HepG2 (cell line): ENCODE results near the gene TROAP. TPM values are rescaled to one million over a fixed set of nuclear protein-coding genes. Genes with fewer than 3 reads are reported as not detected.

Experiments
- ASH2L ChIP-seq: fragments of 300-600, 200-600 bp; sonication (generic); IDR thresholded peaks from 2 replicates; pipeline ENCODE4 v1.7.0; 2017; ENCODE audit warnings: low read depth, mild to moderate bottlenecking, moderate library complexity, mixed read lengths, low read length; ENCODE audit not compliant: insufficient read length
- CCDC6 ChIP-seq: sonication (generic); formaldehyde crosslinking; IDR thresholded peaks from 2 replicates; pipeline ENCODE4 v1.8.1; 2022; ENCODE audit warnings: mild to moderate bottlenecking, missing genetic modification reagents, moderate library complexity
- CTCF ChIP-seq: sonication (generic); formaldehyde crosslinking; IDR thresholded peaks from 2 replicates; pipeline ENCODE4 v1.5.0; 2020; ENCODE audit warnings: mild to moderate bottlenecking, missing genetic modification reagents, moderate library complexity
- HES4 ChIP-seq: sonication (generic); formaldehyde crosslinking; IDR thresholded peaks from 2 replicates; pipeline ENCODE4 v1.9.0; 2021; ENCODE audit warnings: mild to moderate bottlenecking, missing genetic modification reagents, borderline replicate concordance
- HNRNPL ChIP-seq: fragments of 200-400 bp; formaldehyde crosslinking; IDR thresholded peaks from 2 replicates; pipeline ENCODE4 v1.6.1; 2017; ENCODE audit warnings: mild to moderate bottlenecking, low read depth, low read length
- JARID2 ChIP-seq: sonication (generic); formaldehyde crosslinking; IDR thresholded peaks from 2 replicates; pipeline ENCODE4 v1.8.1; 2023; ENCODE audit warnings: missing genetic modification reagents, inconsistent platforms; ENCODE audit not compliant: insufficient replicate concordance
- LCORL ChIP-seq, 2 experiments: fragments of 450-650 bp in 1 of 2; sonication (generic) in 1 of 2; formaldehyde crosslinking in 1 of 2; IDR thresholded peaks; 2 replicates each; pipeline versions ENCODE4 v1.5.0 to v1.6.1; 2017 to 2020; ENCODE audit warnings: antibody characterized with exemption in 1 of 2, missing genetic modification reagents in 1 of 2
- MED13 ChIP-seq: sonication (generic); formaldehyde crosslinking; IDR thresholded peaks from 2 replicates; pipeline ENCODE4 v1.5.0; 2020; ENCODE audit warnings: missing genetic modification reagents
- NFRKB ChIP-seq: fragments of 450-650 bp; IDR thresholded peaks from 2 replicates; pipeline ENCODE4 v1.6.1; 2017
- NFYC ChIP-seq: IDR thresholded peaks from 2 replicates; pipeline ENCODE4 v1.6.1; 2016; ENCODE audit warnings: missing genetic modification reagents, missing compliant biosample characterization
- SMARCC2 ChIP-seq: fragments of 450-650 bp; IDR thresholded peaks from 2 replicates; pipeline ENCODE4 v1.6.1; 2017; ENCODE audit warnings: antibody characterized with exemption, mild to moderate bottlenecking
- STAG1 ChIP-seq: sonication (generic); formaldehyde crosslinking; IDR thresholded peaks from 2 replicates; pipeline ENCODE4 v1.4.0; 2020; ENCODE audit warnings: missing genetic modification reagents
- TBX3 ChIP-seq: fragments of 450-650 bp; IDR thresholded peaks from 2 replicates; pipeline ENCODE4 v1.6.1; 2017; ENCODE audit warnings: antibody characterized with exemption, mild to moderate bottlenecking, inconsistent platforms, borderline replicate concordance
- TSC22D2 ChIP-seq: sonication (generic); formaldehyde crosslinking; IDR thresholded peaks from 2 replicates; pipeline ENCODE4 v1.5.1; 2020; ENCODE audit warnings: missing genetic modification reagents, mild to moderate bottlenecking, borderline replicate concordance
- ZNF292 ChIP-seq: sonication (generic); formaldehyde crosslinking; IDR thresholded peaks from 2 replicates; pipeline ENCODE4 v1.8.1; 2022; ENCODE audit warnings: mild to moderate bottlenecking, low read depth, missing genetic modification reagents, borderline replicate concordance
- ZNF3 ChIP-seq: IDR thresholded peaks from 2 replicates; pipeline ENCODE4 v1.7.0; 2017; ENCODE audit warnings: inconsistent platforms
- ZNF562 ChIP-seq: sonication (generic); formaldehyde crosslinking; IDR thresholded peaks from 2 replicates; pipeline ENCODE4 v1.8.0; 2022; ENCODE audit warnings: missing genetic modification reagents, borderline replicate concordance
- ZNF782 ChIP-seq: sonication (generic); formaldehyde crosslinking; IDR thresholded peaks from 2 replicates; pipeline ENCODE4 v1.4.0; 2020; ENCODE audit warnings: missing genetic modification reagents, mild to moderate bottlenecking, borderline replicate concordance
- ZSCAN5A ChIP-seq: sonication (generic); formaldehyde crosslinking; IDR thresholded peaks from 2 replicates; pipeline ENCODE4 v1.8.0; 2022; ENCODE audit warnings: mild to moderate bottlenecking, missing genetic modification reagents, borderline replicate concordance
- polyA plus RNA-seq, 8 experiments: library from polyadenylated mRNA; depleted of rRNA in 3 of 8; stranded (reverse) in 7 of 8; unstranded in 1 of 8; fragments of >200 nt; fragmentation: Illumina TruSeq in 4 of 8; extraction: Trizol in 4 of 8; gene quantifications; 2 replicates each; pipeline versions ENCODE4 v1.2.1 to v1.2.3, GENCODE V29; 2011 to 2016; ENCODE audit warnings: low read depth in 4 of 8, missing spikeins in 1 of 8, mixed read lengths in 1 of 8; ENCODE audit not compliant: insufficient read depth in 1 of 8
- total RNA-seq, 5 experiments: library from RNA; depleted of rRNA; stranded (reverse); fragments of >200 nt; fragmentation: Illumina TruSeq; extraction: Trizol; gene quantifications; 2 replicates each; pipeline ENCODE4 v1.2.3, GENCODE V29; 2016; ENCODE audit warnings: low read depth in 1 of 5
- TF ChIP-seq, protein P1 (sequence below): sonication (generic); formaldehyde crosslinking; conservative IDR thresholded peaks from 2 replicates; pipeline ENCODE4 v1.8.0; 2022; ENCODE audit warnings: missing genetic modification reagents
- TF ChIP-seq, protein P2 (sequence below): IDR thresholded peaks from 2 replicates; pipeline ENCODE4 v1.6.1; 2018; ENCODE audit warnings: missing genetic modification reagents
- TF ChIP-seq, protein P3 (sequence below): sonication (generic); formaldehyde crosslinking; IDR thresholded peaks from 2 replicates; pipeline ENCODE4 v1.4.0; 2020; ENCODE audit warnings: mild to moderate bottlenecking, missing genetic modification reagents

The TROAP gene
- total and polyA plus RNA-seq, 2 of the 13 experiments (the other 11 are each of a cell fraction or from before 2014, with no cell fraction given): 22.5 to 30.9 TPM

GRCh38 chr12:49358483-49359141, 35.6 kb downstream of the TROAP start (continued):
- TF ChIP-seq, protein P1, sequence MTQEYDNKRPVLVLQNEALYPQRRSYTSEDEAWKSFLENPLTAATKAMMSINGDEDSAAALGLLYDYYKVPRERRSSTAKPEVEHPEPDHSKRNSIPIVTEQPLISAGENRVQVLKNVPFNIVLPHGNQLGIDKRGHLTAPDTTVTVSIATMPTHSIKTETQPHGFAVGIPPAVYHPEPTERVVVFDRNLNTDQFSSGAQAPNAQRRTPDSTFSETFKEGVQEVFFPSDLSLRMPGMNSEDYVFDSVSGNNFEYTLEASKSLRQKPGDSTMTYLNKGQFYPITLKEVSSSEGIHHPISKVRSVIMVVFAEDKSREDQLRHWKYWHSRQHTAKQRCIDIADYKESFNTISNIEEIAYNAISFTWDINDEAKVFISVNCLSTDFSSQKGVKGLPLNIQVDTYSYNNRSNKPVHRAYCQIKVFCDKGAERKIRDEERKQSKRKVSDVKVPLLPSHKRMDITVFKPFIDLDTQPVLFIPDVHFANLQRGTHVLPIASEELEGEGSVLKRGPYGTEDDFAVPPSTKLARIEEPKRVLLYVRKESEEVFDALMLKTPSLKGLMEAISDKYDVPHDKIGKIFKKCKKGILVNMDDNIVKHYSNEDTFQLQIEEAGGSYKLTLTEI: no peak
- TF ChIP-seq LCORL (IDR thresholded peaks at IDR 0.05): no peak
- TF ChIP-seq LCORL (CRISPR knock-in tag; IDR thresholded peaks at IDR 0.05): 0 out of 2 replicates have a peak, but pooled peaks have one; percentile 30
- no peak for TF ChIP-seq ZNF3
- no peak for TF ChIP-seq NFYC (CRISPR knock-in tag)
- no peak for TF ChIP-seq CCDC6 (CRISPR knock-in tag)
- peak; percentile 91 for TF ChIP-seq CTCF (CRISPR knock-in tag)
- TF ChIP-seq HES4 (CRISPR knock-in tag): no peak
- no peak for TF ChIP-seq ZNF292 (CRISPR knock-in tag)
- no peak for TF ChIP-seq JARID2
- TF ChIP-seq TSC22D2: no peak
- no peak for TF ChIP-seq NFRKB
- TF ChIP-seq ZNF562 (CRISPR knock-in tag): no peak
- TF ChIP-seq SMARCC2: no peak
- no peak for TF ChIP-seq TBX3
- TF ChIP-seq ZNF782: no peak
- TF ChIP-seq ZSCAN5A (CRISPR knock-in tag): no peak
- TF ChIP-seq HNRNPL: no peak
- TF ChIP-seq MED13 (CRISPR knock-in tag): no peak
- TF ChIP-seq, protein P2, sequence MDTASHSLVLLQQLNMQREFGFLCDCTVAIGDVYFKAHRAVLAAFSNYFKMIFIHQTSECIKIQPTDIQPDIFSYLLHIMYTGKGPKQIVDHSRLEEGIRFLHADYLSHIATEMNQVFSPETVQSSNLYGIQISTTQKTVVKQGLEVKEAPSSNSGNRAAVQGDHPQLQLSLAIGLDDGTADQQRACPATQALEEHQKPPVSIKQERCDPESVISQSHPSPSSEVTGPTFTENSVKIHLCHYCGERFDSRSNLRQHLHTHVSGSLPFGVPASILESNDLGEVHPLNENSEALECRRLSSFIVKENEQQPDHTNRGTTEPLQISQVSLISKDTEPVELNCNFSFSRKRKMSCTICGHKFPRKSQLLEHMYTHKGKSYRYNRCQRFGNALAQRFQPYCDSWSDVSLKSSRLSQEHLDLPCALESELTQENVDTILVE: no peak
- peak; percentile 97 for TF ChIP-seq STAG1 (CRISPR knock-in tag)
- TF ChIP-seq ASH2L: peak; percentile 18
- TF ChIP-seq, protein P3, sequence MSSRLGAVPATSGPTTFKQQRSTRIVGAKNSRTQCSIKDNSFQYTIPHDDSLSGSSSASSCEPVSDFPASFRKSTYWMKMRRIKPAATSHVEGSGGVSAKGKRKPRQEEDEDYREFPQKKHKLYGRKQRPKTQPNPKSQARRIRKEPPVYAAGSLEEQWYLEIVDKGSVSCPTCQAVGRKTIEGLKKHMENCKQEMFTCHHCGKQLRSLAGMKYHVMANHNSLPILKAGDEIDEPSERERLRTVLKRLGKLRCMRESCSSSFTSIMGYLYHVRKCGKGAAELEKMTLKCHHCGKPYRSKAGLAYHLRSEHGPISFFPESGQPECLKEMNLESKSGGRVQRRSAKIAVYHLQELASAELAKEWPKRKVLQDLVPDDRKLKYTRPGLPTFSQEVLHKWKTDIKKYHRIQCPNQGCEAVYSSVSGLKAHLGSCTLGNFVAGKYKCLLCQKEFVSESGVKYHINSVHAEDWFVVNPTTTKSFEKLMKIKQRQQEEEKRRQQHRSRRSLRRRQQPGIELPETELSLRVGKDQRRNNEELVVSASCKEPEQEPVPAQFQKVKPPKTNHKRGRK (CRISPR knock-in tag): no peak
